NT2/D1 (cell line): Measurements from ENCODE around the gene FAAH.

ENCODE experiments used
- YY1 ChIP-seq: IDR thresholded peaks from 2 replicates; pipeline ENCODE4 v1.6.1; 2011; ENCODE audit not compliant: insufficient read length, insufficient read depth
- ZNF274 ChIP-seq: IDR thresholded peaks from 2 replicates; pipeline ENCODE4 v1.6.1; 2011; ENCODE audit warnings: mild to moderate bottlenecking, low read depth, low read length

DNA sequence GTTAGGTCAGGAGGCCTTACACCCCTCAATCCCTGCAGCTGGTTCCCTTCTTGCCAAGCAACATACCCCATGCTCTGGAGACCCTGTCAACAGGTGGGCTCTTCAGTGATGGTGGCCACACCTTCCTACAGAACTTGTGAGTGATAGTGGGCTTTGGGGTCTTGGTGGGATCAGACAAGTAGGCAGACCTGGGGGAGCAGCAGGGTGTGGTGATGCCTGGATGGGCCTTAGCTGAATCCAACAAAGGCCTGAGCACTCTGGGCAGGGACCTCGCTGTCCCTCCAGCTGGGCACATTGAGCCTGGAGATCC, 14.9 kb downstream of the FAAH start:
- no peak for TF ChIP-seq YY1
- TF ChIP-seq ZNF274, result no peak
